ENCODE measurements around the gene HS6ST3.

GRCh38 chr13:96381681-96382080 is 291.8 kb downstream of the HS6ST3 start:
- TF ChIP-seq ZZZ3 (IDR thresholded peaks at IDR 0.05) (no peak), BHLHE40 (IDR thresholded peaks at IDR 0.05; ENCODE audit: low read length) (no peak), U2AF1 (optimal IDR thresholded peaks at IDR 0.05; ENCODE audit: low read depth, low read length) (no peak), E4F1 (CRISPR knock-in tag; IDR thresholded peaks at IDR 0.05; ENCODE audit: borderline replicate concordance) (no peak), E2F6 (IDR thresholded peaks at IDR 0.05; ENCODE audit: borderline replicate concordance in 1 of 2, extremely low read depth in 1 of 2, insufficient read depth in 1 of 2, insufficient read length in 1 of 2, low read depth in 1 of 2, low read length in 1 of 2, poor library complexity in 1 of 2, severe bottlenecking in 1 of 2) (no peak), EP300 (IDR thresholded peaks at IDR 0.05; ENCODE audit: low read length) (no peak)
- TF ChIP-seq, protein P1, sequence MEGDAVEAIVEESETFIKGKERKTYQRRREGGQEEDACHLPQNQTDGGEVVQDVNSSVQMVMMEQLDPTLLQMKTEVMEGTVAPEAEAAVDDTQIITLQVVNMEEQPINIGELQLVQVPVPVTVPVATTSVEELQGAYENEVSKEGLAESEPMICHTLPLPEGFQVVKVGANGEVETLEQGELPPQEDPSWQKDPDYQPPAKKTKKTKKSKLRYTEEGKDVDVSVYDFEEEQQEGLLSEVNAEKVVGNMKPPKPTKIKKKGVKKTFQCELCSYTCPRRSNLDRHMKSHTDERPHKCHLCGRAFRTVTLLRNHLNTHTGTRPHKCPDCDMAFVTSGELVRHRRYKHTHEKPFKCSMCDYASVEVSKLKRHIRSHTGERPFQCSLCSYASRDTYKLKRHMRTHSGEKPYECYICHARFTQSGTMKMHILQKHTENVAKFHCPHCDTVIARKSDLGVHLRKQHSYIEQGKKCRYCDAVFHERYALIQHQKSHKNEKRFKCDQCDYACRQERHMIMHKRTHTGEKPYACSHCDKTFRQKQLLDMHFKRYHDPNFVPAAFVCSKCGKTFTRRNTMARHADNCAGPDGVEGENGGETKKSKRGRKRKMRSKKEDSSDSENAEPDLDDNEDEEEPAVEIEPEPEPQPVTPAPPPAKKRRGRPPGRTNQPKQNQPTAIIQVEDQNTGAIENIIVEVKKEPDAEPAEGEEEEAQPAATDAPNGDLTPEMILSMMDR (IDR thresholded peaks at IDR 0.05 in 2 of 3, conservative IDR thresholded peaks at IDR 0.05 in 1 of 3; ENCODE audit: insufficient read depth in 2 of 3, low read depth in 1 of 3, low read length in 3 of 3): no peak
- TF ChIP-seq, protein P2, sequence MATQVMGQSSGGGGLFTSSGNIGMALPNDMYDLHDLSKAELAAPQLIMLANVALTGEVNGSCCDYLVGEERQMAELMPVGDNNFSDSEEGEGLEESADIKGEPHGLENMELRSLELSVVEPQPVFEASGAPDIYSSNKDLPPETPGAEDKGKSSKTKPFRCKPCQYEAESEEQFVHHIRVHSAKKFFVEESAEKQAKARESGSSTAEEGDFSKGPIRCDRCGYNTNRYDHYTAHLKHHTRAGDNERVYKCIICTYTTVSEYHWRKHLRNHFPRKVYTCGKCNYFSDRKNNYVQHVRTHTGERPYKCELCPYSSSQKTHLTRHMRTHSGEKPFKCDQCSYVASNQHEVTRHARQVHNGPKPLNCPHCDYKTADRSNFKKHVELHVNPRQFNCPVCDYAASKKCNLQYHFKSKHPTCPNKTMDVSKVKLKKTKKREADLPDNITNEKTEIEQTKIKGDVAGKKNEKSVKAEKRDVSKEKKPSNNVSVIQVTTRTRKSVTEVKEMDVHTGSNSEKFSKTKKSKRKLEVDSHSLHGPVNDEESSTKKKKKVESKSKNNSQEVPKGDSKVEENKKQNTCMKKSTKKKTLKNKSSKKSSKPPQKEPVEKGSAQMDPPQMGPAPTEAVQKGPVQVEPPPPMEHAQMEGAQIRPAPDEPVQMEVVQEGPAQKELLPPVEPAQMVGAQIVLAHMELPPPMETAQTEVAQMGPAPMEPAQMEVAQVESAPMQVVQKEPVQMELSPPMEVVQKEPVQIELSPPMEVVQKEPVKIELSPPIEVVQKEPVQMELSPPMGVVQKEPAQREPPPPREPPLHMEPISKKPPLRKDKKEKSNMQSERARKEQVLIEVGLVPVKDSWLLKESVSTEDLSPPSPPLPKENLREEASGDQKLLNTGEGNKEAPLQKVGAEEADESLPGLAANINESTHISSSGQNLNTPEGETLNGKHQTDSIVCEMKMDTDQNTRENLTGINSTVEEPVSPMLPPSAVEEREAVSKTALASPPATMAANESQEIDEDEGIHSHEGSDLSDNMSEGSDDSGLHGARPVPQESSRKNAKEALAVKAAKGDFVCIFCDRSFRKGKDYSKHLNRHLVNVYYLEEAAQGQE (IDR thresholded peaks at IDR 0.05; ENCODE audit: borderline replicate concordance): no peak
- TF ChIP-seq, protein P2 (CRISPR knock-in tag; IDR thresholded peaks at IDR 0.05; ENCODE audit: low read depth): no peak
